Measurements from ENCODE around the gene GET4. TPM values are rescaled to one million over a fixed set of nuclear protein-coding genes. Genes with fewer than 3 reads are reported as not detected.

GET4 gene
- total RNA-seq, 2 experiments from 2014 or later: 32.1 to 36.3 TPM

GRCh38 chr7:886626-887487, 10.5 kb downstream of the GET4 start:
- Mint-ChIP-seq H3K36me3 (ENCODE audit: low read depth) (peaks cover 21% of the 10 kb centered on the region), H3K27ac (peak overlapping the region; percentile 31), H3K9me3 (no peaks in the 10 kb centered on the region), H3K4me3 (no peak overlapping the region), H3K27me3 (no peaks in the 10 kb centered on the region), H3K4me1 (no peaks in the 10 kb centered on the region)
- CTCF ChIA-PET: no interaction called here
- POLR2A ChIA-PET: no interaction called here
- no peak for DNase-seq

- ChIA-PET POLR2A (no interaction called here), CTCF (interaction anchor here (1.0 kb wide), 1 partner anchor 21 kb away, joined by 5 read pairs; no protein-coding TSS in a partner anchor)
- Mint-ChIP-seq H3K27ac (no peak overlapping the region), H3K4me1 (peaks cover 2% of the 10 kb centered on the region), H3K27me3 (no peaks in the 10 kb centered on the region), H3K9me3 (peaks cover 2% of the 10 kb centered on the region), H3K36me3 (ENCODE audit: low read depth) (peaks cover 27% of the 10 kb centered on the region), H3K4me3 (no peak overlapping the region)
- DNase-seq: no peak
Observed at GRCh38 chr7:887488-887820, 11.1 kb downstream of the GET4 start.

- H3K27me3 Mint-ChIP-seq: no peaks in the 10 kb centered on the region
- CTCF ChIA-PET: interaction anchor here (1.0 kb wide), 1 partner anchor 20 kb away, joined by 5 read pairs; no protein-coding TSS in a partner anchor
- peaks cover 7% of the 10 kb centered on the region for H3K4me1 Mint-ChIP-seq
- no peak overlapping the region for H3K4me3 Mint-ChIP-seq
- no peak overlapping the region for H3K27ac Mint-ChIP-seq
- no peak for DNase-seq
- POLR2A ChIA-PET: no interaction called here
- H3K9me3 Mint-ChIP-seq: peaks cover 6% of the 10 kb centered on the region
- peaks cover 36% of the 10 kb centered on the region for H3K36me3 Mint-ChIP-seq (ENCODE audit: low read depth)
Observed at GRCh38 chr7:888081-889024, 12.0 kb downstream of the GET4 start.

- no peak overlapping the region for H3K27ac Mint-ChIP-seq
- DNase-seq: no peak
- no peak overlapping the region for H3K4me3 Mint-ChIP-seq
- peaks cover 41% of the 10 kb centered on the region for H3K36me3 Mint-ChIP-seq (ENCODE audit: low read depth)
- H3K9me3 Mint-ChIP-seq: peaks cover 6% of the 10 kb centered on the region
- H3K27me3 Mint-ChIP-seq: no peaks in the 10 kb centered on the region
- CTCF ChIA-PET: no interaction called here
- POLR2A ChIA-PET: no interaction called here
- H3K4me1 Mint-ChIP-seq: peaks cover 7% of the 10 kb centered on the region
Observed at GRCh38 chr7:889025-889390, 12.7 kb downstream of the GET4 start.

DNA sequence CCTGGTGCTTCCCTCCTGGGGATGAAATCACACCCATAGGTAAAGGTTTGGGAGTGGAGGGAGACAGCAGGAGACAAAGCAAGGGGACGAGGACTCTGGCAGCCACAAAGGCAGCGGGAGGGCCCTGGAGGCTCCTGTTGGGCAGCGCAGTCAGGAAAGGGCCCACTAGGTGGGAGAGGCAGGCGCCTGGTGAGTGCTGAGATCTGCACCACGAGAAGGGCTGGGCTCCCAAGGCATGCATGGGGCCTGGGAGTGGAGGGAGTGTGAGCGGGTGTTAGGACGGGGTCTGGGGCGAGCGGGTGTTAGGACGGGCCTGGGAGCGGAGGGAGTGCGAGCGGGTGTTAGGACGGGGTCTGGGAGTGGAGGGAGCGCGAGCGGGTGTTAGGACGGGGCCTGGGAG, 13.0 kb downstream of the GET4 start:
- Mint-ChIP-seq H3K9me3 (peaks cover 6% of the 10 kb centered on the region), H3K27me3 (no peaks in the 10 kb centered on the region), H3K4me3 (no peak overlapping the region), H3K4me1 (peaks cover 7% of the 10 kb centered on the region), H3K27ac (no peak overlapping the region), H3K36me3 (ENCODE audit: low read depth) (peaks cover 41% of the 10 kb centered on the region)
- POLR2A ChIA-PET: no interaction called here
- CTCF ChIA-PET: no interaction called here
- no peak for DNase-seq

DNA sequence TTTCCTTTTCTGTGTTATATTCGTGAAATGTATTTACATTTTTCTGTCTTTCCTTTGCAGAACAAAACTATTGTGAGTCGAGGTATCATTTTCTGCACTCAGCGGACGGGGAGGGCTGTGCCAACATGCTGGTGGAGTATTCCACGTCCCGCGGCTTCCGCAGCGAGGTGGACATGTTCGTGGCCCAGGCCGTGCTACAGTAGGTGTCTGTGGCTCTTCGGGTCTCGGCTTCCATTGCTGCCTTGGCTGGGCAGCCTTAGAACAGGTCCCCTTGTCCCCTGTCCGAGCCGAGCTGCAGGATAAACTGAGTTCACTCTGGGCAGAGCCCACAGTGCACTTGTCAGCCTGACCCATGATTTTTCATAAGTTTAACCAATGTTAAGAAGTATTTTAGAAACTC, 14.5 kb downstream of the GET4 start:
- H3K9me3 Mint-ChIP-seq: peaks cover 6% of the 10 kb centered on the region
- POLR2A ChIA-PET: no interaction called here

GRCh38 chr7:891291-891690, 14.9 kb downstream of the GET4 start:
- Mint-ChIP-seq H3K4me1 (peaks cover 7% of the 10 kb centered on the region), H3K27me3 (no peaks in the 10 kb centered on the region), H3K27ac (no peak overlapping the region), H3K9me3 (peaks cover 6% of the 10 kb centered on the region), H3K36me3 (ENCODE audit: low read depth) (peaks cover 52% of the 10 kb centered on the region), H3K4me3 (no peak overlapping the region)
- CTCF ChIA-PET: interaction anchor here (1.4 kb wide), 1 partner anchor 9 kb away, joined by 4 read pairs; no protein-coding TSS in a partner anchor
- POLR2A ChIA-PET: no interaction called here
- DNase-seq: no peak

More for the DNA sequence above, 14.5 kb downstream of the GET4 start:
- no peak for DNase-seq
- CTCF ChIA-PET: interaction anchor here (1.4 kb wide), 1 partner anchor 9 kb away, joined by 4 read pairs; no protein-coding TSS in a partner anchor
- Mint-ChIP-seq H3K4me1 (peaks cover 7% of the 10 kb centered on the region), H3K4me3 (no peak overlapping the region), H3K36me3 (ENCODE audit: low read depth) (peaks cover 48% of the 10 kb centered on the region), H3K27me3 (no peaks in the 10 kb centered on the region), H3K27ac (no peak overlapping the region)

DNA sequence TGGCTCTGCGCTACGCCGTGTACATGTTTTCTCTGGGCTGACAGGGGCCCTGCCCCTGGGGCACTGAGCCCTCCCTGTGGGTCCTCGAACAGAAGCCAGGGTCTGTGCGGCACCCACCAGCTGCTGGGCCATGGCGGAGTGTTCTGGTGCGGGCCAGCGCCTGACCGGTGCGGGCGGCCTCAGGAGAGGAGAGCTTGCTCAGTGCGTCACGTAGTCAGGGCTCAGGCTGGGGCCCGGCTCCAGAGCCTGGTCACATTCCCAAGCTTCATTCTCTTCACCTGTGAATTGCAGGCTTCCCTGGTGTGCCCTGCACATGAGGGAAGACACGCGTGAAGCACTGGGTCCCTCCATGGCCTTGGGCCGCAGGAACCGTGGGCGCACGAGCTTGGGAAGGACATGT, 15.5 kb downstream of the GET4 start:
- peaks cover 54% of the 10 kb centered on the region for H3K36me3 Mint-ChIP-seq (ENCODE audit: low read depth)
- no peaks in the 10 kb centered on the region for H3K27me3 Mint-ChIP-seq
- no peak overlapping the region for H3K27ac Mint-ChIP-seq
- ChIA-PET CTCF (interaction anchor here (1.0 to 1.4 kb wide), 2 partner anchors 8 to 73 kb away, joined by 3 to 4 read pairs; no protein-coding TSS in a partner anchor), POLR2A (no interaction called here)
- peaks cover 7% of the 10 kb centered on the region for H3K4me1 Mint-ChIP-seq
- H3K4me3 Mint-ChIP-seq: no peak overlapping the region
- peaks cover 6% of the 10 kb centered on the region for H3K9me3 Mint-ChIP-seq
- no peak for DNase-seq

- Mint-ChIP-seq H3K36me3 (ENCODE audit: low read depth) (peaks cover 49% of the 10 kb centered on the region), H3K27me3 (no peaks in the 10 kb centered on the region), H3K27ac (no peak overlapping the region), H3K4me1 (peaks cover 7% of the 10 kb centered on the region), H3K9me3 (peaks cover 6% of the 10 kb centered on the region), H3K4me3 (no peak overlapping the region)
- ChIA-PET POLR2A (no interaction called here), CTCF (interaction anchor here (1.0 kb wide), 1 partner anchor 72 kb away, joined by 3 read pairs; no protein-coding TSS in a partner anchor)
- DNase-seq: no peak
Observed at GRCh38 chr7:892648-893593, 16.6 kb downstream of the GET4 start.

DNA sequence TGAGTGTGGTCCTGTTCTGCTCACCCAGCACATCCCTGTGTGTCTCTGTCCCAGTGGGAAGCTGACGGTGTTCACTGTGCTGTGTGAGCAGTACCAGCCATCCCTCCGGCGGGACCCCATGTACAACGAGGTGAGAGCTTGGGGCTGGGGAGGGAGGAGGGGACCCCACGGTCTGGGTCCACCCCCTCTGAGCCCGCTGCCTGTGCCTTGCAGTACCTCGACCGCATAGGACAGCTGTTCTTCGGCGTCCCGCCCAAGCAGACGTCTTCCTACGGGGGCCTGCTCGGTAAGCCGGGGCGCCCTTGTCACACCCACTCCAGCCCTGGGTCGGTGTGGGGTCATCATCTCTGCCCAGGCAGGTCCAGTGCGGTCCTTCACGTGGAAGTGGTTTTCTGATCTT, 17.3 kb downstream of the GET4 start:
- peaks cover 7% of the 10 kb centered on the region for H3K4me1 Mint-ChIP-seq
- ChIA-PET POLR2A (no interaction called here), CTCF (no interaction called here)
- H3K36me3 Mint-ChIP-seq (ENCODE audit: low read depth): peaks cover 45% of the 10 kb centered on the region
- no peak overlapping the region for H3K4me3 Mint-ChIP-seq
- no peak for DNase-seq
- H3K27ac Mint-ChIP-seq: no peak overlapping the region
- no peaks in the 10 kb centered on the region for H3K27me3 Mint-ChIP-seq
- H3K9me3 Mint-ChIP-seq: peaks cover 6% of the 10 kb centered on the region

DNA sequence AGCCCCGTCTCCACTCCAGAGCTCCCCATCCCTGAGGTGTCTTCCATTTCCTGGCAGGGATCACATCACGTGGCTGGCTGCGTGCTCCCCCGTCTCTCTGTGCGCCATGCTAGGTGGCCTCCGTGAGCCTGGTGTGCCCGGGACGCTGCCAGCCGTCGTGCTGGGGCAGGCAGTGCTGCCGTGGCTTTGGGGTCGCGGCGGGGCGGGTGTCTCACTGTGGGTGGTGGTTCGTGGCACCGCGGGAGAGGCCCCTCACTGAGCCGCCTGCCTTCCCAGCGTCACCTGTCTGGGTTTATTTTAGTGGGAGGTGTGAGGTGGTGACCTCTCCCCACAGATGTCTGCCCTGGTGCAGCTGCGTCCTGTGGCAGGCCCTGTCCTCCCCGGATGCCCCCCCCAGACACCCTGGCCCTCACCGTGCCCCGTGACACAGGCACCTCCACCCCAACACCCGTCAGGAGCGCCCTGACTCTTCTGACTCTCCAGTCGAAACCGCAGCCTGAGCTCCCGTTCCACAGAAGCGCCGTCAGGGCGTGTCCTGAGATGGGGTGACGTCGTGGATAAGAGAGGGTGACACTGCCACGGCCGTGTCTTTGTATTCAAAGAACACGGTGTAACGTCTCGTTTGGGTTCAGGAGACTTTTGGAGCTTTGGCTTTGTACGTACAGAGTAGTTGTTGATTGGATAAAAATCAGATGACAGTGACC, 18.0 kb downstream of the GET4 start:
- Mint-ChIP-seq H3K27me3 (no peaks in the 10 kb centered on the region), H3K27ac (no peak overlapping the region), H3K9me3 (peaks cover 6% of the 10 kb centered on the region), H3K4me1 (peaks cover 7% of the 10 kb centered on the region), H3K36me3 (ENCODE audit: low read depth) (peaks cover 43% of the 10 kb centered on the region), H3K4me3 (no peak overlapping the region)
- POLR2A ChIA-PET: no interaction called here
- CTCF ChIA-PET: no interaction called here
- DNase-seq: no peak

- Mint-ChIP-seq H3K36me3 (ENCODE audit: low read depth) (peaks cover 43% of the 10 kb centered on the region), H3K27ac (no peak overlapping the region), H3K4me1 (peaks cover 7% of the 10 kb centered on the region), H3K4me3 (no peak overlapping the region), H3K9me3 (peaks cover 6% of the 10 kb centered on the region), H3K27me3 (no peaks in the 10 kb centered on the region)
- ChIA-PET POLR2A (no interaction called here), CTCF (no interaction called here)
- no peak for DNase-seq
Observed at GRCh38 chr7:894927-895450, 18.6 kb downstream of the GET4 start.

Measured in activated CD4-positive, alpha-beta T cell treated with anti-CD3 and anti-CD28 coated beads, Interleukin-2, amount 10 ng/mL, durations not matched to agents 7 days and 5 days (primary cell).